GM21423 (cell line): ENCODE measurements around the gene APBB2.

Experiments used
- ATAC-seq: cut with Tn5 transposase; IDR thresholded peaks from one replicate; pipeline ENCODE4 v1.9.1; 2021; ENCODE audit warnings: mild to moderate bottlenecking, moderate library complexity; ENCODE audit not compliant: unreplicated experiment

APBB2 gene

GRCh38 chr4:40789771-40790170 lies 424.6 kb downstream of the APBB2 start:
- ATAC-seq: no peak

GRCh38 chr4:40789031-40789430 lies 425.3 kb downstream of the APBB2 start:
- ATAC-seq: no peak

- no peak for ATAC-seq
Measured at GRCh38 chr4:40788331-40788730, 426.0 kb downstream of the APBB2 start.

GRCh38 chr4:40785727-40786126 lies 428.6 kb downstream of the APBB2 start:
- ATAC-seq: no peak

- ATAC-seq: no peak
Measured at GRCh38 chr4:40782876-40783275, 431.5 kb downstream of the APBB2 start.

- ATAC-seq: no peak
Measured at GRCh38 chr4:40778090-40778489, 436.3 kb downstream of the APBB2 start.

GRCh38 chr4:40769266-40769665 lies 445.1 kb downstream of the APBB2 start:
- no peak for ATAC-seq

GRCh38 chr4:40763228-40763716 lies 451.1 kb downstream of the APBB2 start:
- ATAC-seq: peak; percentile 99
